ENCODE measurements around the gene CASZ1.

Gene CASZ1

GRCh38 chr1:10829965-10830515 is 33.6 kb upstream of the CASZ1 start:
- no peak overlapping the region for H3K27ac ChIP-seq
- TF ChIP-seq, protein P1, sequence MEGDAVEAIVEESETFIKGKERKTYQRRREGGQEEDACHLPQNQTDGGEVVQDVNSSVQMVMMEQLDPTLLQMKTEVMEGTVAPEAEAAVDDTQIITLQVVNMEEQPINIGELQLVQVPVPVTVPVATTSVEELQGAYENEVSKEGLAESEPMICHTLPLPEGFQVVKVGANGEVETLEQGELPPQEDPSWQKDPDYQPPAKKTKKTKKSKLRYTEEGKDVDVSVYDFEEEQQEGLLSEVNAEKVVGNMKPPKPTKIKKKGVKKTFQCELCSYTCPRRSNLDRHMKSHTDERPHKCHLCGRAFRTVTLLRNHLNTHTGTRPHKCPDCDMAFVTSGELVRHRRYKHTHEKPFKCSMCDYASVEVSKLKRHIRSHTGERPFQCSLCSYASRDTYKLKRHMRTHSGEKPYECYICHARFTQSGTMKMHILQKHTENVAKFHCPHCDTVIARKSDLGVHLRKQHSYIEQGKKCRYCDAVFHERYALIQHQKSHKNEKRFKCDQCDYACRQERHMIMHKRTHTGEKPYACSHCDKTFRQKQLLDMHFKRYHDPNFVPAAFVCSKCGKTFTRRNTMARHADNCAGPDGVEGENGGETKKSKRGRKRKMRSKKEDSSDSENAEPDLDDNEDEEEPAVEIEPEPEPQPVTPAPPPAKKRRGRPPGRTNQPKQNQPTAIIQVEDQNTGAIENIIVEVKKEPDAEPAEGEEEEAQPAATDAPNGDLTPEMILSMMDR (IDR thresholded peaks at IDR 0.05), result no peak
- no peak for TF ChIP-seq ZFX (IDR thresholded peaks at IDR 0.05; ENCODE audit: borderline replicate concordance)

DNA sequence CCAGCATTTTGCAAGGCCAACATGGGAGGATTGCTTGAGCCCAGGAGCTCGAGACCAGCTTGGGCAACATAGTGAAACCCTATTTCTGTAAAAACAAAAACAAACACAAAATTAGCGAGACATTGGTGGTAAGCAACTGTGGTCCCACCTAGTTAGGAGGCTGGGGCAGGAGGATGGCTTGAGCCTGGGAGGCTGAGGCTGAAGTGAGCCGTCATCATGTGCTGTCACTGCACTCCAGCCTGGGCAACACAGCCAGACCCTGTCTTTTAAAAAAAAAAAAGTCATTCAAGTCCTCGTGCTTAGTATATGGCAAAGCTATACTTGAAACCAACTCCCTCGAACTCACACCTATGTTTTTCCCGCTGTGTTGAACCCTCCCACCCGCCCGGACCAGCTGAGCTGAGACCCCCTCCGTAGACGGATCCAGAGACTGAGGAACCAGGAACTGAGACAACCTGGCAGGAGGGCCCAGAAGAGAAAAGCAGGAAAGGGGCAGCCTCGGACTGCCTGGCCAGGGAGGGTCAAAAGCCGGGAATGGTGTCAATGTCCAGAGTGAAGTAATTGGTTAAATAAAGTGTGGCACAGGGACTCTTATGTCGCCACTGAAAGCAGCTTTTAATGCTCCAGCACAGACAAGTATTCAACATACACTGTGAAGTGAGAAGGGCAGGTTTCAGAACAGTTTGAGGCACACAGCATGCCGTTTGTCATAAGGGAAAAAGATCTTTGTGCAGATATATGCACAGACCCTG is 32.8 kb upstream of the CASZ1 start:
- no peak overlapping the region for H3K27ac ChIP-seq
- TF ChIP-seq, protein P1 (IDR thresholded peaks at IDR 0.05), result no peak
- TF ChIP-seq ZFX (IDR thresholded peaks at IDR 0.05; ENCODE audit: borderline replicate concordance), result no peak

- TF ChIP-seq, protein P1 (IDR thresholded peaks at IDR 0.05), result no peak
- no peak for TF ChIP-seq ZFX (IDR thresholded peaks at IDR 0.05; ENCODE audit: borderline replicate concordance)
These were observed 31.2 kb upstream of the CASZ1 start for GRCh38 chr1:10827377-10828333.

DNA sequence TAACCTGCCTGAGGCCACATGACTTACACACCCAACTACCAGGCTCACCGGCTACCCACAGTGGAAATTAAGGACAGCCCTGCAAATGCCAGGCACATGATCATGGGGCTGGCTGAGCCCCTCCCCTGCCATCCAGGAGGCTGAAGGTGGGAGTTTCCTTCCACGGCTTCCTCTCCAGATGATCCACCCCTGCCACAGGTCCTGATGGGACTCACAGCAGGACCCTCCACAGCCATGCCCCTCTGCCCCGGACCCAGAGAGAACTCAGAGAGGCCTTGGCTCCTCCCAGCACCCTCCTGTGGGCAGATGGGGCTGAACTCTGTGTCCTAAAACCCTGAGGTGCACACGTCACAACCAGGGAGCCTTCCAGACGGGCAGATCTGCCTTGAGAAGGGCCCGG is 29.1 kb upstream of the CASZ1 start:
- no peak for TF ChIP-seq ZFX (IDR thresholded peaks at IDR 0.05; ENCODE audit: borderline replicate concordance)
- TF ChIP-seq, protein P1 (IDR thresholded peaks at IDR 0.05), result no peak
- no peak overlapping the region for H3K27ac ChIP-seq

More at GRCh38 chr1:10827377-10828333, 31.2 kb upstream of the CASZ1 start:
- H3K27ac ChIP-seq, result no peak overlapping the region

GRCh38 chr1:10824821-10825540 is 28.5 kb upstream of the CASZ1 start:
- TF ChIP-seq, protein P1 (IDR thresholded peaks at IDR 0.05), result no peak
- no peak overlapping the region for H3K27ac ChIP-seq

GRCh38 chr1:10823000-10823401 is 26.6 kb upstream of the CASZ1 start:
- TF ChIP-seq, protein P1 (IDR thresholded peaks at IDR 0.05), result no peak
- TF ChIP-seq ZFX (IDR thresholded peaks at IDR 0.05; ENCODE audit: borderline replicate concordance), result no peak
- H3K27ac ChIP-seq, result no peak overlapping the region
